HL-60/S4 treated with phorbol 12-myristate 13-acetate at 8.2 ng/mL for 4 days and 3 days (cell line): ENCODE data around the gene YTHDC2.

Source experiments
- in situ Hi-C: fragments of 300-500 bp; cut with MboI; formaldehyde crosslinking; loops from 2 replicates; pipeline ENCODE4 v1.15.0; 2022; ENCODE audit warnings: low sequenced_read_pairs

YTHDC2 gene

GRCh38 chr5:113513384-113514288, at the start of gene YTHDC2:
YTHDC2 (plus strand) TSS chr5:113513694; CDS start chr5:113513896, 202 bp downstream.
- in situ Hi-C loops: loop anchor here (25.0 kb wide), 1 partner anchor 176 kb away; no protein-coding TSS in a partner anchor

- in situ Hi-C loops: no loop called here
Measured at GRCh38 chr5:113474100-113474728, 39.3 kb upstream of the YTHDC2 start.

GRCh38 chr5:113478691-113479090, 34.8 kb upstream of the YTHDC2 start:
- in situ Hi-C loops: no loop called here

DNA sequence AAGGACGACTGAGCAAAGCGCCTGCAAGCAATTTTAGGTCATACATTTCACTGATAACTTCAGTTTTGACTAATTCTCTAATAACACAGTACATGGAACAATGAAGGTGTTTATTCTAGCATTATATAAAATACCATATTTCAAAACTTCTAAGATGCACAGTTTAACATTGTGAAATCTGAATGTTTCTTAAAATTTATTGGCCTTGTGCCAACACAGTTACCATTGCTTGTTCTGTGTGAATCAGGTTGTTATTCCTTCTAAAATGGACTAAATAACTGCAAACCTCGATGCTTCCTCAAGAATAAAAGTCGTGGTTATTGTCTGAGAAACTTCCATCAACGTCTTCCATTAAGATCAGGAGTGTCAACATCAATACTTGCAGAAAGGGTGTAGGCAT, 33.3 kb upstream of the YTHDC2 start:
- in situ Hi-C loops: no loop called here

DNA sequence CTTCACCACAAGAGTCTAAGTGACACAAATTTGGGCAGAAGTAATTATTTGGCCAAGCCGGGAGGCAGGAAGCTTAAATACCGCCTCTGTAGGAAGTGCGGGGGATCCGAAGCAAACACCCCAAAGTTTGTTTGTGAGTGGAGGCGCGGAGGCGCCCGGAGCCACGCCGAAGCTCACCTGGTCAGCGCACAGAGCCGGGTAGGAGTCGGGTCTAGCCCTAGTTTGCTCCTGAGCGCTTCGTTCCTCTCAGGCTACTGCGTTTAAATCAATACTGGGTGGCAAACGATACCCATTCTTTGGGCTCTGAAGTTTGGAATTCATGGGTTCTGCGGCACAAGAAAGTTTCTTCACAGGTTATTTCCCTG, 26.1 kb upstream of the YTHDC2 start:
- in situ Hi-C loops: no loop called here

DNA sequence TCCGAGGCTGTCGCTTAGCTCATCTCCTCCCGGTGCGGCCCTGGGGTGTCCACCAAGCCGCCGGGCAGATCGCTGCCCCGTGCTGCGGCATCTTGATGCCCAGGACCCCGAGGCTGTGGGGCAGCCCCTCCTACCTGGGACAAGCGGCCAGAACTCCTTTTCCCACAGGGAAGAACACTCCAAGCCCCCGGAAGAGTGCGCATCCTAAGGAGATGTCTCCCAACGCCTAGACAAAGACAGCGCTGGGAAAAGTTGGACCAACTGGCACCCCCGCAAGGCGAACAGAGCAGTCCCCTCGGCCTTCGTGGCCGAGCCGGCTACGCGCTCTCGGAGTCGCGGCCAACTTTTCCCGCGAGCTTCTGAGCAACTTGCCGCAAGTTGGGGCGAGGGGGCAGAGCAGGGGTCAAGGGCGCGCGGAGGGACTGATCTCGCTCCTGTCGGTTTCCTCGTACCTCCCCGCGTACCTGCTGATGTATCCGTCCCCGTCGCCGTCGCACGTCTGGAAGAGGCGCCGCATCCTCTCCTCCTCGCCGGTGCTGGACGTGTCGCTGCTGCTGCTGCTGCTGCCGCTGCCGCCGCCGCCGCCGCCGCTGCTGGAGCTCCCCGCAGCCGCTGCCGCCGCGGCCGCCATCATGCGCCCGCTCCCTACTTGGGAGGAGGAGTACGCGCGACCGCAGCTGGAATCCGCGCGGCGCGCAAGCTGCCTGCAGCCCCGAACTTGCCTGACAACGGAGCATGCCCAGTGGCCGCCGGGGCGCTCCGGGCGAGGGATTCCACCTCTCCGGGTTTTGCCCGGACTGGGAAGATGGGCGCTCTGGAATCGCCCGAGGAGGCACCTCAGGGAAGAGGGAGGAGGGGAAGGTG, 25.5 kb upstream of the YTHDC2 start, which contains the start of gene MCC:
TSS of gene MCC (minus strand) at position 673 of the 864 bp plus-strand sequence.
- in situ Hi-C loops: no loop called here

- in situ Hi-C loops: no loop called here
Measured at GRCh38 chr5:113488645-113489184, 24.8 kb upstream of the YTHDC2 start.

DNA sequence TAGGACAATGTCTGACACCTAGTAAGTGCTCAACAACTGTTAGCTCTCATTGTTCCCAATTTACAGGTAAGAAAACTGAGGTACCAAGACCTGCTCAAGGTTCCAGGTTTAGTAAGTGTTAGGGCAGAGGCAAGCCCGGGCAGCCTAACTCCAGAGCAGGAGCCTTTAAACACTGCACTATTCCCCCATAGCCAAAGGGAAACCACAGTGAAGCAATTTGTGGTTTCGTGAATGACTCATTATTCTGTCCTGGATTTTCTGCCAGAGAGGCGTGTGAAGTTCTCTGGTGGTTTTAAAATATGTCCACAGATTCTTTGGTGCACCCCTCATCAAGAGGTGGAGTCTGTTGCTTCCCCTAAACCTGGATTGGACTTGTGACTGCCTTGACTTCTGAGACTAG, 24.2 kb upstream of the YTHDC2 start:
- in situ Hi-C loops: no loop called here

GRCh38 chr5:113490317-113490716, 23.2 kb upstream of the YTHDC2 start:
- in situ Hi-C loops: no loop called here

DNA sequence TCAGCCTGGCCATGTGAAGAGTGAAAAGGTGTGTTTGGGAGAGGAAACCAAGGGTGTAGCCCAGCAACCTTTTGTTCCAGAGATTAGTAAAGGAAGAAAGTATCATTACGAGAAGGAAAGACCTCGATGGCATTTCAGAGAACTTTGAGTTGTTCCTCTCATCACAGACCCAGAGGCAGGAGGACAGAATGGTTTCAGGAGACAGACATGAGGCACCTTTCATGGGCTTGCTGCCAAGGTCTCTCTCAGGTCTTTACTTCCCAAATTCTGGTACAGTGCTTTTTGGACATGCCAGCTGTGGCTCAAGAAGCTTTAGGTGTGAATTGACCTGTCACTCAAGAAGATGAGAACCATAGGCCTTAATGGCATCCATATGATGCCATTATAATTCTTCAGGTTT, 22.5 kb upstream of the YTHDC2 start:
- in situ Hi-C loops: no loop called here

DNA sequence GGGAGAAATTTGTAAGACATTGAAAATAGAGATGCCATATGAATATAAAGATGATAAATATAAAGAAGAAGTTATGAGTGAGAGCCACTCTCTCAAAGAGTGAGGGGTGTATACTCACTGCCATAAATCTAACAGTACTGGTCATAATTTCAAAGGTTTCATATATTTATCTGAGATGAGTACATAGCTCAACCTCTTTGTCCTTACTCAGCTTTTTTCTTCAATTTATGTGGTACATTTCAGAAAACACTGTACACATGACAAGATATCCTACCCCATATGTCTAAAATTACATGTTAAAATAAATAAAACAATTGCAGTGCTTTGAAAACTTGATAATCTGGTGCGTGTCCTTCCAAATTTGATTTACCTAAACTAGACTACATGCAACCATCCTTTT, 20.0 kb upstream of the YTHDC2 start:
- in situ Hi-C loops: no loop called here

GRCh38 chr5:113495422-113495841, 18.1 kb upstream of the YTHDC2 start:
- in situ Hi-C loops: no loop called here

- in situ Hi-C loops: loop anchor here (25.0 kb wide), 1 partner anchor 165 kb away; no protein-coding TSS in a partner anchor
Measured at GRCh38 chr5:113502073-113502472, 11.4 kb upstream of the YTHDC2 start.

GRCh38 chr5:113503146-113503545, 10.3 kb upstream of the YTHDC2 start:
- in situ Hi-C loops: loop anchor here (25.0 kb wide), 1 partner anchor 166 kb away; no protein-coding TSS in a partner anchor

- in situ Hi-C loops: loop anchor here (25.0 kb wide), 1 partner anchor 168 kb away; no protein-coding TSS in a partner anchor
Measured at GRCh38 chr5:113505181-113505580, 8.3 kb upstream of the YTHDC2 start.

DNA sequence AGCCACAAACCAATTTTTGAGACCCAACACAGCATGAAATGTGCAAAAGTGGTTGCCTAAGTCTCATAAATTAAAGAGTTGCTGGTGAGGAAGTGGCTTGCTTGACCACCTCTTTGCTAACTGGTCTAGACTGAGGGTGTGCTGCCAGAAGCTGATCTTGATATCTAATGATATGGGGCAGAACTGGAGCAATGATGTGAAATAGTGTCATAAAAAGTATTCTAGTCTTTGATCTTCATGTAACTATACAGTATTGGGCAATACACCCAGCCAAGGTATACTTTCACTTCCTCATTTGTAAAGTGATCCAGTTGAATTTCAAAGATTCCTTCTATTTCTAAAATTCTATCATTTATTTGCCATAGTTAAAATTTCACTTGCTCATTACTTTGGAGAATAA, 5.9 kb upstream of the YTHDC2 start:
- in situ Hi-C loops: loop anchor here (25.0 kb wide), 1 partner anchor 170 kb away; no protein-coding TSS in a partner anchor

DNA sequence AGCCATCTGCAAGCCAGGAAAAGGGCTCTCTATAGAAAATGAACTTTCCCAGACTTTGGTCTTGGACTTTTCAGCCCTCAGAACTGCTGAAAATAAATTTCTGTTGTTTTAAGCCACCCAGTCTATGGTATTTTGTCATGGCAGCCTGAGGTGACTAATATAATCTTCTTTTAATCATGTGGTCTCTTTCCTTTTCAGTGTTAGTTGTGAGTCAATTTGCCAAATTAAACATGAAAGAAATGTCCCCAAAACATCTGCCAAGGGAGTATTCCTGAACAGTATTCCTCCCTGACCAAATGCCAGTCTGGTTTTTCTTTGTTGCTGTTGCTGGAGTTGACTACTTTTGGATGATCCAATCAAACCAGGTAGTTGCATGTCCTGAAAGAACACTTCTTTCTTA, 4.7 kb upstream of the YTHDC2 start:
- in situ Hi-C loops: loop anchor here (25.0 kb wide), 1 partner anchor 171 kb away; no protein-coding TSS in a partner anchor

GRCh38 chr5:113510836-113511451, 2.5 kb upstream of the YTHDC2 start:
- in situ Hi-C loops: loop anchor here (25.0 kb wide), 1 partner anchor 174 kb away; no protein-coding TSS in a partner anchor

DNA sequence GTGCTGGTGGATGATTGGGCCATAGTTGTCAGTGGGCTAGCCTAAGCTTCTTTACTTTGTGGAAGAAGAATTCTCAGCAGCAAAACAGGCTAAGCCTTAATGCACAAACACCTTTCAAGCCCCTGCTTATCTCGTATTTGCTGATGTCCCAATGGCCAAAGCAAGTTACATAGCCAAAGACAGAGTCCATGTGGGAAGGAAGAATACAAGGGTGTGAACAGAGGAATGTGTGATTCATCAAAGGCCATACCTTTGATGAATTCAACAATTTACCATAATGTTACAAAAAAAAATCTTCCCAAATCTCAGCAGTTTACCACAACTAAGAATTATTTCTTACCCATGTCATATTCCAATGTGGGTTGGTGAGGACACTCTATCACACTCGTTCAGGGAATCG, 1.2 kb upstream of the YTHDC2 start:
- in situ Hi-C loops: loop anchor here (25.0 kb wide), 1 partner anchor 175 kb away; no protein-coding TSS in a partner anchor

DNA sequence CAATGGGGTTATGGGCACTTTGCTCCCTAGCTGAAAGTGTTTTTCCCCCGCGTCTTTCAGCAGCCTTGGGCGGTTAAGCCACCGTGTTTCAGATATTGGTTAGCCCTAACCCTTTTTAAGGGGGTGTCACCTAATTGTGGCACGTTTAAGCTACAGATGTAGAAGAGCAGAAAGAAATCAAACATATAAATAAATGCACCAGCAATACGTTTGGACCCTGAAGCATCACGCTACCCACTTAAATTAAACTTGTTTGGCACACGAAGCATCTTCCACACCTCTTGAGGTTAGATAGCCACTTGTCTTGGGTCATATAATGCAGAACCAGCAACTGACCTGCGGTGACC, 768 bp downstream of the YTHDC2 start:
- in situ Hi-C loops: loop anchor here (25.0 kb wide), 1 partner anchor 177 kb away; no protein-coding TSS in a partner anchor
